H1 (cell line): ENCODE results near the gene ATP6V1A. TPM values are rescaled to one million over a fixed set of nuclear protein-coding genes. Genes with fewer than 3 reads are reported as not detected.

Source experiments
- CTCF ChIA-PET: fragments of 300-600 bp; sonication (Branson Sonifier 250); formaldehyde crosslinking; loops from one replicate; lab custom pipeline; 2021; ENCODE audit not compliant: partially characterized antibody; lab: Charles Lee
- POLR2A ChIA-PET: fragments of 300-600 bp; sonication (Branson Sonifier 250); formaldehyde crosslinking; loops from one replicate; lab custom pipeline; 2021; ENCODE audit warnings: inconsistent platforms; ENCODE audit not compliant: partially characterized antibody; lab: Charles Lee
- DNase-seq, 2 experiments: peaks; one replicate each; pipeline versions ENCODE4 v3.0.0 to v3.0.0-alpha.2; 2010 to 2022; ENCODE audit warnings: low spot score in 2 of 2, low read depth in 1 of 2, mixed read lengths in 1 of 2
- FAIRE-seq: peaks from 2 replicates; lab custom pipeline; 2011; peaks lifted over from hg19 to GRCh38; lab: Jason Lieb, UNC
- H2AFZ ChIP-seq: 2 replicates; pipeline ENCODE4 v1.8.1; 2012; ENCODE audit warnings: low read length, inconsistent platforms
- H2AK5ac ChIP-seq: 2 replicates; pipeline ENCODE4 v1.6.1; 2013; ENCODE audit warnings: low read depth, low read length
- H2BK120ac ChIP-seq: replicated peaks from 2 replicates; pipeline ENCODE3; 2013; ENCODE audit warnings: low read depth, low read length, inconsistent platforms
- H2BK12ac ChIP-seq: 2 replicates; pipeline ENCODE4 v1.6.1; 2013; ENCODE audit warnings: low read depth, low read length
- H2BK15ac ChIP-seq: 2 replicates; pipeline ENCODE4 v1.6.1; 2013; ENCODE audit warnings: low read length
- H2BK20ac ChIP-seq: 2 replicates; pipeline ENCODE4 v1.6.1; 2013; ENCODE audit warnings: low read length
- H2BK5ac ChIP-seq: 2 replicates; pipeline ENCODE4 v1.6.1; 2013; ENCODE audit warnings: low read depth, low read length
- H3K14ac ChIP-seq: 2 replicates; pipeline ENCODE4 v1.6.1; 2013; ENCODE audit warnings: inconsistent platforms; ENCODE audit not compliant: insufficient read length
- H3K18ac ChIP-seq: 2 replicates; pipeline ENCODE4 v1.6.1; 2013; ENCODE audit warnings: low read length; ENCODE audit errors: extremely low read depth
- H3K23ac ChIP-seq: 2 replicates; pipeline ENCODE4 v1.6.1; 2013; ENCODE audit warnings: inconsistent platforms; ENCODE audit not compliant: insufficient read length
- H3K23me2 ChIP-seq: 2 replicates; pipeline ENCODE4 v1.6.1; 2013; ENCODE audit warnings: low read depth, low read length
- H3K27ac ChIP-seq: 2 replicates; pipeline ENCODE4 v1.6.1; 2011; ENCODE audit warnings: low read depth, low read length, inconsistent platforms
- H3K27me3 ChIP-seq, 4 experiments: replicated peaks in 1 of 4; 1 replicate in 1 of 4; 2 replicates in 3 of 4; pipeline versions ENCODE4 v1.6.1 to v1.8.1; 2011 to 2013; ENCODE audit warnings: low read length in 3 of 4, mild to moderate bottlenecking in 3 of 4, inconsistent platforms in 2 of 4, mixed read lengths in 2 of 4, moderate library complexity in 1 of 4; ENCODE audit not compliant: control insufficient read depth in 3 of 4, insufficient read depth in 3 of 4; ENCODE audit errors: extremely low read depth in 1 of 4
- H3K36me3 ChIP-seq, 4 experiments: 2 replicates each; pipeline versions ENCODE4 v1.6.1 to v1.8.1; 2011 to 2013; ENCODE audit warnings: mild to moderate bottlenecking in 4 of 4, low read length in 3 of 4, moderate library complexity in 2 of 4, control low read depth in 1 of 4, inconsistent platforms in 1 of 4; ENCODE audit not compliant: insufficient read depth in 4 of 4, control insufficient read depth in 2 of 4
- H3K4ac ChIP-seq: replicated peaks from 2 replicates; pipeline ENCODE3; 2013; ENCODE audit warnings: low read length, low read depth, mixed read lengths, inconsistent platforms; ENCODE audit not compliant: insufficient read length
- H3K4me1 ChIP-seq, 4 experiments: replicated peaks in 1 of 4; 1 replicate in 1 of 4; 2 replicates in 3 of 4; pipeline versions ENCODE4 v1.6.1 to v1.8.1; 2011 to 2013; ENCODE audit warnings: low read length in 3 of 4, inconsistent platforms in 2 of 4, mixed read lengths in 1 of 4; ENCODE audit not compliant: insufficient read depth in 4 of 4, control insufficient read depth in 3 of 4
- H3K4me2 ChIP-seq, 2 experiments: 2 replicates each; pipeline versions ENCODE4 v1.6.1 to v1.8.1; 2011 to 2013; ENCODE audit warnings: low read depth in 2 of 2, low read length in 2 of 2, control low read depth in 1 of 2, inconsistent platforms in 1 of 2, mild to moderate bottlenecking in 1 of 2; ENCODE audit not compliant: insufficient read depth in 1 of 2
- H3K4me3 ChIP-seq, 4 experiments: fragments of 200-600, 300-600 bp in 1 of 4; sonication (generic), shearing (Covaris generic), sonication (Bioruptor Twin) in 1 of 4; 2 replicates each; pipeline versions ENCODE4 v1.5.1 to v1.8.1; 2011 to 2016; ENCODE audit warnings: low read length in 4 of 4, low read depth in 3 of 4, control low read depth in 2 of 4, inconsistent platforms in 2 of 4, mild to moderate bottlenecking in 2 of 4, mixed read lengths in 1 of 4, moderate library complexity in 1 of 4; ENCODE audit not compliant: insufficient read depth in 2 of 4; ENCODE audit errors: extremely low read depth in 1 of 4
- H3K56ac ChIP-seq: replicated peaks from 2 replicates; pipeline ENCODE3; 2013; ENCODE audit warnings: low read depth, mild to moderate bottlenecking, mixed read lengths, low read length, inconsistent platforms; ENCODE audit not compliant: insufficient read length
- H3K79me1 ChIP-seq: 2 replicates; pipeline ENCODE4 v1.6.1; 2013; ENCODE audit warnings: low read depth, low read length, control low read depth
- H3K79me2 ChIP-seq, 2 experiments: 2 replicates each; pipeline versions ENCODE4 v1.6.1 to v1.8.1; 2012 to 2013; ENCODE audit warnings: low read length in 2 of 2, mild to moderate bottlenecking in 2 of 2, inconsistent platforms in 1 of 2; ENCODE audit not compliant: insufficient read depth in 2 of 2, control insufficient read depth in 1 of 2
- H3K9ac ChIP-seq, 4 experiments: replicated peaks in 1 of 4; 1 replicate in 1 of 4; 2 replicates in 3 of 4; pipeline versions ENCODE4 v1.6.1 to v1.8.1; 2011 to 2013; ENCODE audit warnings: low read depth in 3 of 4, low read length in 3 of 4, control low read depth in 2 of 4, mild to moderate bottlenecking in 2 of 4, moderate library complexity in 2 of 4, inconsistent platforms in 1 of 4; ENCODE audit errors: extremely low read depth in 1 of 4
- H3K9me3 ChIP-seq, 2 experiments: 2 replicates each; pipeline versions ENCODE4 v1.6.1 to v1.8.1; 2012 to 2013; ENCODE audit warnings: mild to moderate bottlenecking in 2 of 2, moderate library complexity in 2 of 2, control low read depth in 1 of 2, inconsistent platforms in 1 of 2, low read depth in 1 of 2, low read length in 1 of 2, mixed read lengths in 1 of 2; ENCODE audit not compliant: insufficient read depth in 2 of 2
- H4K20me1 ChIP-seq, 2 experiments: replicated peaks in 1 of 2; 2 replicates each; pipeline versions ENCODE3 to v1.8.1; 2011 to 2013; ENCODE audit warnings: inconsistent platforms in 2 of 2, low read length in 2 of 2, mild to moderate bottlenecking in 1 of 2; ENCODE audit not compliant: insufficient read depth in 2 of 2, control insufficient read depth in 1 of 2
- H4K5ac ChIP-seq: 2 replicates; pipeline ENCODE4 v1.6.1; 2013; ENCODE audit warnings: low read length, low read depth, mixed read lengths, inconsistent platforms; ENCODE audit not compliant: insufficient read length
- H4K8ac ChIP-seq: 2 replicates; pipeline ENCODE4 v1.8.0; 2013; ENCODE audit warnings: mild to moderate bottlenecking, moderate library complexity, low read length, inconsistent platforms; ENCODE audit not compliant: insufficient read depth; ENCODE audit errors: extremely low read depth
- H4K91ac ChIP-seq: replicated peaks from 2 replicates; pipeline ENCODE3; 2013; ENCODE audit warnings: low read length, mixed read lengths, inconsistent platforms; ENCODE audit not compliant: insufficient read length
- HDAC6 ChIP-seq: IDR thresholded peaks from one replicate; pipeline ENCODE4 v1.7.1; 2012; ENCODE audit warnings: low read depth, mild to moderate bottlenecking, inconsistent platforms, low read length, moderate library complexity
- WGBS, 2 experiments: shearing (Covaris generic) in 1 of 2; methylation state at CpG; one replicate each; pipeline versions ENCODE4 v1.1.6 to v1.1.7; 2013 to 2015; ENCODE audit warnings: low lambda C conversion rate in 2 of 2, mixed read lengths in 2 of 2, inconsistent platforms in 1 of 2, low coverage in 1 of 2, missing lambda C conversion rate in 1 of 2; ENCODE audit not compliant: insufficient replicate concordance in 2 of 2, insufficient coverage in 1 of 2, insufficient read length in 1 of 2; ENCODE audit errors: extremely low coverage in 1 of 2, missing lambda C conversion rate in 1 of 2; 5-methylcytosine and 5-hydroxymethylcytosine counted together
- polyA plus RNA-seq, 7 experiments: library from polyadenylated mRNA; depleted of rRNA in 3 of 7; stranded (reverse) in 5 of 7; unstranded in 2 of 7; fragments of >200 nt in 5 of 7; fragments of 200-250 nt in 2 of 7; gene quantifications; 1 replicate in 5 of 7; 2 replicates in 1 of 7; 4 replicates in 1 of 7; pipeline versions ENCODE4 v1.2.1 to v1.2.3, GENCODE V29; 2011 to 2013; ENCODE audit warnings: missing spikeins in 2 of 7, mixed read lengths in 2 of 7
- total RNA-seq: library from RNA; stranded (reverse); fragmentation: NEBNext Ultra II Directional; extraction: Animal tissue kit (Norgen Biotek cat#: 25700); gene quantifications from 2 replicates; pipeline ENCODE4 v1.2.1, GENCODE V29; 2021

The ATP6V1A gene
- total and polyA plus RNA-seq, 2 of the 8 experiments (the other 6 are each of a cell fraction or from before 2014, with no cell fraction given): 15.4 to 90.9 TPM

DNA sequence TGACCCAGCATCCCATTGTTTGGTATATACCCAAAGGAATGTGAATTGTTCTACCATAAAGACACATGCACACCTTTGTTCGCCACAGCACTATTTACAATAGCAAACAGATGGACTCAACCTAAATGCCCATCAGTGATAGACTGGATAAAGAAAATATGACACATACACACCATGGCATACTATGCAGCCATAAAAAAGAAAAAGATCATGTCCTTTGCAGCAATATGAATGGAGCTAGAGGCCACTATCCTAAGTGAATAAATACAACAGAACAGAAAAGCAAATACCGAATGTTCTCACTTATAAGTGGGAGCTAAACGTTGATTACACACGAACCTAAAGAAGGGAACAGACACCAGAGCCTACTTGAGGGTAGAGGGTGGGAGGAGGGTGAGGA, 39.0 kb upstream of the ATP6V1A start:
- no peak for FAIRE-seq
- 89% methylated on average over 4 of the region's 4 CpGs; no CpG with 5 or more reads in 1 of the 2 experiments for WGBS, 2 experiments

More for the DNA sequence above, 39.0 kb upstream of the ATP6V1A start:
- no peak overlapping the region for H3K4me3 ChIP-seq
- H3K23ac ChIP-seq: no peak overlapping the region
- no peak for DNase-seq
- no peak overlapping the region for H2AK5ac ChIP-seq
- no peaks in the 10 kb centered on the region for H3K4me1 ChIP-seq
- no peaks in the 10 kb centered on the region for H3K9me3 ChIP-seq
- ChIA-PET POLR2A (no interaction called here), CTCF (interaction anchor here (1.6 to 3.1 kb wide), 2 partner anchors 9 to 28 kb away, joined by 3 to 10 read pairs; no protein-coding TSS in a partner anchor)
- H3K79me2 ChIP-seq: no peaks in the 10 kb centered on the region
- no peak overlapping the region for H3K4ac ChIP-seq
- no peak overlapping the region for H3K14ac ChIP-seq
- H3K27ac ChIP-seq: no peak overlapping the region
- H3K36me3 ChIP-seq: no peaks in the 10 kb centered on the region
- H3K79me1 ChIP-seq: no peaks in the 10 kb centered on the region
- no peak overlapping the region for H2BK12ac ChIP-seq
- H4K20me1 ChIP-seq: no peaks in the 10 kb centered on the region
- H2BK20ac ChIP-seq: no peak overlapping the region
- H2BK15ac ChIP-seq: no peak overlapping the region
- H4K8ac ChIP-seq: no peak overlapping the region
- H3K56ac ChIP-seq: no peak overlapping the region
- no peak overlapping the region for H3K4me2 ChIP-seq
- no peak overlapping the region for H2AFZ ChIP-seq
- no peak overlapping the region for H4K91ac ChIP-seq
- H2BK5ac ChIP-seq: no peak overlapping the region
- no peak overlapping the region for H2BK120ac ChIP-seq
- no peak overlapping the region for H3K18ac ChIP-seq
- H4K5ac ChIP-seq: no peak overlapping the region
- TF ChIP-seq HDAC6: no peak
- H3K27me3 ChIP-seq: peaks cover 0 to 1% (median 0%) of the 10 kb centered on the region in 4 experiments; a peak in 1 of 7 replicates
- no peaks in the 10 kb centered on the region for H3K23me2 ChIP-seq
- no peak overlapping the region for H3K9ac ChIP-seq
